ENCODE results near the gene VPREB3. TPM values are rescaled to one million over a fixed set of nuclear protein-coding genes. Genes with fewer than 3 reads are reported as not detected.

The VPREB3 gene
- polyA plus RNA-seq, 1 donor (not counting 4 experiments of a cell fraction or from before 2014, with no cell fraction given): not detected

DNA sequence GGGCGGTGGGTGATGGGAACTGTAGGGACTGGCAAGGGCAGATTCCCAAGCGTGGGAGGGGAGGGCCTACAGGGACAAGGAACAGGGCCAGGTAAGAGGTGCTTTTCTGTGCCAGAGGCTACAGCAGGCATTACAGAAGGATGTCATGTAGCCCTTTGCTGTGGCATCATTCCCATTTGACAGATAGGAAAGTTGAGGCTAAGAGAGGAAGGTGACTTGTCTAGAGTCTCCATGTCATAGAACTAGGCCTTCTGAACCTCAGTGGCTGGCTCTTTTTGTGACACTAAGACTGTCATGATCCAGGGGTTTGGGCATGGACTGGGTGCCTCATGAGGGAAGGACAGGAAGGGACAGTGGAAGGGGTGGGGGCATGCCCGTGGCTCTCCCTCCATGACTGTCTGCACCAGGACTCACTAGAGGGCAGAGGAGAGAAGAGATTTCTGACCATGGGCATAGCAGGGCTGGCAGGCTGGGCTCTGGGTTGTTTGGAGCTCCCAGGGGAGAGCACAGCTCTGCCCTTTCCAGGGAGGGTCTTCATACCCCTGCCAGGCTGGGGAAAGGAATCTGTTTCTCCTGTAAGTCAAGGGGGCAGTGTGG lies 21.7 kb upstream of the VPREB3 start:
- Histone ChIP-seq H4K20me1 (ENCODE audit: control insufficient read depth, extremely low read depth, insufficient read depth, low read length) (no peaks in the 10 kb centered on the region), H3K27me3 (ENCODE audit: control insufficient read depth, extremely low read depth, insufficient read depth, low read length) (peaks cover 16% of the 10 kb centered on the region), H3K9ac (ENCODE audit: control insufficient read depth, extremely low read depth, insufficient read depth, low read length) (no peak overlapping the region), H3K27ac (ENCODE audit: control insufficient read depth, insufficient read depth, low read length) (no peak overlapping the region), H3K9me3 (ENCODE audit: control insufficient read depth, low read depth, low read length) (no peaks in the 10 kb centered on the region), H3K9me1 (ENCODE audit: control insufficient read depth, extremely low read depth, insufficient read depth, low read length) (no peaks in the 10 kb centered on the region), H2AFZ (ENCODE audit: control insufficient read depth, low read length) (no peak overlapping the region), H3K4me1 (ENCODE audit: control insufficient read depth, extremely low read depth, insufficient read depth, low read length) (peaks cover 12% of the 10 kb centered on the region), H3K4me3 (ENCODE audit: control insufficient read depth in 2 of 3, extremely low read depth in 1 of 3, insufficient read depth in 2 of 3, low read depth in 1 of 3, low read length in 3 of 3) (no peak overlapping the region), H3K4me2 (ENCODE audit: control insufficient read depth, extremely low read depth, insufficient read depth, low read depth, low read length) (no peak overlapping the region), H3K36me3 (ENCODE audit: control insufficient read depth in 2 of 2, extremely low read depth in 1 of 2, insufficient read depth in 2 of 2, low read length in 2 of 2) (no peaks in the 10 kb centered on the region), H3K79me2 (ENCODE audit: control insufficient read depth, insufficient read depth, low read length) (no peaks in the 10 kb centered on the region)
- FAIRE-seq (no peak), DNase-seq (ENCODE audit: low read depth, low spot score) (no peak)
- dilution Hi-C loops (cut with MboI; ENCODE audit: extremely low pct_ligation_motif_present, low sequenced_read_pairs): no loop called here
- no peak for TF ChIP-seq EZH2 (IDR thresholded peaks at IDR 0.05; ENCODE audit: low read length)
- peak in 1 of 3 experiments; percentile 13 for TF ChIP-seq CTCF (optimal IDR thresholded peaks at IDR 0.05 in 1 of 3, IDR thresholded peaks at IDR 0.05 in 1 of 3, conservative IDR thresholded peaks at IDR 0.05 in 1 of 3; ENCODE audit: extremely low read depth in 1 of 3, insufficient read depth in 2 of 3, low read length in 3 of 3)

DNA sequence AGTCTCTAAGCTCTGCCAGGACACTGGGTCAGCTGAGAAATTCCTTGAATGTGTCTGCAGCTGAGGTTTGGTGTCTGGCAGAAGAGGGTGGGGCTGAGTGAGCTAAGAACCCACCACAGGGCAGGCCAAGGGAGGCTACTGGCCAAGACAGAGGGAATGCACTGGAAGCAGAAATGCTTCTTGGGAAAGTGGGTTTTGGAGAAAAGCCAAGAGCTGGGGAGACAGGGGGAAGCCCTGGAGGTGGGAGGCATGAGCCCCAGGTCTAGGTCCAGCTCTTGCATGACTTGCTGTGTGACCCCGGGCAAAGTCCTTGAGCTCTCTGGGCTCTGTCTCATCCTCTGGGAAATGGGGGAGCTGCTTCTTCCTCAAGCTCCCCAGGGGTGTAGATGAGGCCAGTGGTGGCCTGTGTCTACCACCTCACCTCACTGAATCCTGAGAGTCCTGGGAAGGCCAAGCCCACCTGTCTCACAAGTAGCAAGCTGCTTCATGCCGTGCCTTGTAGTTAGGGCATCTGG lies 20.8 kb upstream of the VPREB3 start:
- FAIRE-seq (no peak), DNase-seq (ENCODE audit: low read depth, low spot score) (no peak)
- H4K20me1 ChIP-seq (ENCODE audit: control insufficient read depth, extremely low read depth, insufficient read depth, low read length): no peaks in the 10 kb centered on the region
- H3K4me1 ChIP-seq (ENCODE audit: control insufficient read depth, extremely low read depth, insufficient read depth, low read length): peaks cover 12% of the 10 kb centered on the region
- peaks cover 16% of the 10 kb centered on the region for H3K27me3 ChIP-seq (ENCODE audit: control insufficient read depth, extremely low read depth, insufficient read depth, low read length)
- dilution Hi-C loops (cut with MboI; ENCODE audit: extremely low pct_ligation_motif_present, low sequenced_read_pairs): no loop called here
- no peak overlapping the region for H3K9ac ChIP-seq (ENCODE audit: control insufficient read depth, extremely low read depth, insufficient read depth, low read length)
- no peaks in the 10 kb centered on the region for H3K9me1 ChIP-seq (ENCODE audit: control insufficient read depth, extremely low read depth, insufficient read depth, low read length)
- H3K36me3 ChIP-seq (ENCODE audit: control insufficient read depth in 2 of 2, extremely low read depth in 1 of 2, insufficient read depth in 2 of 2, low read length in 2 of 2): no peaks in the 10 kb centered on the region
- TF ChIP-seq EZH2 (IDR thresholded peaks at IDR 0.05; ENCODE audit: low read length): no peak
- no peak for TF ChIP-seq CTCF (optimal IDR thresholded peaks at IDR 0.05 in 1 of 3, IDR thresholded peaks at IDR 0.05 in 1 of 3, conservative IDR thresholded peaks at IDR 0.05 in 1 of 3; ENCODE audit: extremely low read depth in 1 of 3, insufficient read depth in 2 of 3, low read length in 3 of 3)
- H3K4me2 ChIP-seq (ENCODE audit: control insufficient read depth, extremely low read depth, insufficient read depth, low read depth, low read length): no peak overlapping the region
- H3K79me2 ChIP-seq (ENCODE audit: control insufficient read depth, insufficient read depth, low read length): no peaks in the 10 kb centered on the region
- no peak overlapping the region for H2AFZ ChIP-seq (ENCODE audit: control insufficient read depth, low read length)
- H3K4me3 ChIP-seq (ENCODE audit: control insufficient read depth in 2 of 3, extremely low read depth in 1 of 3, insufficient read depth in 2 of 3, low read depth in 1 of 3, low read length in 3 of 3): no peak overlapping the region
- no peak overlapping the region for H3K27ac ChIP-seq (ENCODE audit: control insufficient read depth, insufficient read depth, low read length)
- no peaks in the 10 kb centered on the region for H3K9me3 ChIP-seq (ENCODE audit: control insufficient read depth, low read depth, low read length)
